Ovary (tissue), 9 donors: ENCODE data around the gene PARD3. TPM values are rescaled to one million over a fixed set of nuclear protein-coding genes. Genes with fewer than 3 reads are reported as not detected.

Source experiments
- DNase-seq, 5 donors: peaks; one replicate each; pipeline ENCODE4 v3.0.0-alpha.2; 2019 to 2020
- H3K27ac ChIP-seq, 2 donors: fragments of 200-600 bp; one replicate each; pipeline versions ENCODE4 v1.5.1 to v1.8.0; 2019 to 2022
- H3K27me3 ChIP-seq: fragments of 200-600 bp; one replicate; pipeline ENCODE4 v1.8.0; 2022
- H3K36me3 ChIP-seq: fragments of 200-600 bp; sonication (generic); one replicate; pipeline ENCODE4 v1.5.1; 2019
- H3K4me1 ChIP-seq: one replicate; pipeline ENCODE4 v1.8.1; 2013; ENCODE audit warnings: mild to moderate bottlenecking, moderate library complexity; ENCODE audit not compliant: insufficient read depth
- H3K4me3 ChIP-seq: fragments of 200-600 bp; sonication (generic); one replicate; pipeline ENCODE4 v1.5.1; 2017
- H3K9me3 ChIP-seq, 2 donors: fragments of 200-600 bp in 1 of 2; sonication (generic) in 1 of 2; one replicate each; pipeline versions ENCODE4 v1.5.1 to v1.8.1; 2013 to 2019; ENCODE audit warnings: mild to moderate bottlenecking in 1 of 2, moderate library complexity in 1 of 2
- EP300 ChIP-seq: sonication (generic); formaldehyde crosslinking; IDR thresholded peaks from one replicate; pipeline ENCODE4 v1.6.1; 2017; ENCODE audit warnings: antibody characterized with exemption
- POLR2A ChIP-seq: fragments of 450-650 bp; IDR thresholded peaks from one replicate; pipeline ENCODE4 v1.6.1; 2017; ENCODE audit warnings: antibody characterized with exemption, mild to moderate bottlenecking, moderate library complexity
- WGBS, 3 donors: extraction: QIAGEN DNeasy Blood & Tissue Kit in 1 of 3; methylation state at CpG; one replicate each; pipeline versions ENCODE4 v1.1.5 to v1.1.7; 2013 to 2017; 5-methylcytosine and 5-hydroxymethylcytosine counted together
- intact Hi-C, 4 donors: fragments of 100-400 bp; cut with DNase I; formaldehyde crosslinking; loops; one replicate each; pipeline versions ENCODE4 v1.11.0 to v1.15.1; 2022 to 2023
- polyA plus RNA-seq, 2 donors: library from polyadenylated mRNA; stranded (reverse); fragments of 200-250 nt in 1 of 2; fragments of 350-450 nt in 1 of 2; fragmentation: Illumina TruSeq in 1 of 2; extraction: RNeasy Lipid Tissue Mini Kit (QIAGEN cat#74804) in 1 of 2; gene quantifications; one replicate each; pipeline ENCODE4 v1.2.3, GENCODE V29; 2013 to 2014
- total RNA-seq, 7 donors: library from RNA; depleted of rRNA in 2 of 7; stranded (reverse); fragments of >200 nt in 2 of 7; fragmentation: NEBNext Ultra II Directional in 3 of 7; extraction: Animal tissue kit (Norgen Biotek cat#: 25700) in 3 of 7; gene quantifications; one replicate each; pipeline versions ENCODE4 v1.1.0 to v1.2.4, GENCODE V29; 2016 to 2023
- TF ChIP-seq, protein P1 (sequence below), 3 donors: fragments of 450-650 bp in 2 of 3; fragments of 200-600 bp in 1 of 3; IDR thresholded peaks; one replicate each; pipeline versions ENCODE4 v1.5.1 to v1.8.0; 2016 to 2022; ENCODE audit warnings: antibody characterized with exemption in 3 of 3, mild to moderate bottlenecking in 1 of 3
- donor health status: DM: no; HTN: no; CAD: no; lungs with moderate emphysema.
- donor health status: DM: no; HTN: no; CAD: no.
- donor health status: Bipolar disorder and iron deficiency.
- donor health status: DM: yes; HTN: yes; CAD: no.
- donor health status: DM: no; HTN: no; CAD: no.
- donor health status: DM: yes; HTN: yes; CAD: no.

PARD3 gene
- total and polyA plus RNA-seq, 9 donors = 31.8 to 92.3 (median 67.1) TPM

DNA sequence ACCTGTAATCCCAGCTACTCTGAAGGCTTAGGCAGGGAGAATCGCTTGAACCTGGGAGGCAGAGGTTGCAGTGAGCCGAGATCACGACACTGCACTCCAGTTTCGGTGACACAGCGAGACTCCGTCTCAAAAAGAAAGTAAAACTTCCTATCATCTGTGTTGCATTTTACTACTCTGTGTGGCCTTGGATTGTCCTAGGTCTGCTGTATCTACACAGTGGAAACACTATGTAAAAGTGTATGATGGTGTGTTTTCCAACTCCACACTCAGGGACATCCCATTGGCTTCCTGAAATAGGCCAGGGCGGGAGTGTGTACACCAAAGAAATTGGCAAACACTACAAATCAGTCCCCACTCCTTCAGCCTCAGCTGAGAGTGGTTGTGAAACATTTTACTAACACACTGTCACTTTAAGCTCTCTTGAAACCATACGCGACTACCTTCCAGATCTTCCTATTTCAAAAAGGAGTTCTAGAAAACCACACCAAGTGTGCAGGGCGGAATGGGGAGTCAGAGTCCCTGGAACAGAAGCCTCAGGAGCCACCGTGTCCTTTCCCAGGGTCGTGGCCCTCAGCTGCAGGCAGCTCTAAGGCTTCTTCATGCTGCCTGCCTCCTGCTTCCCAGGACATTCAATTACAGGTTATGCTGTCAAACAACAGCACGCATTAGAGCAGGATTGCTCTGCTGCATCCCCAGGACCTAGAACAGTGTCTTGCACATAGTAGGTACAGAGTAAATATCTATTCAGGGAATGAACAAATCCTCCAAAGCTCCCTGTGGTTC lies 275.4 kb downstream of the PARD3 start:
- intact Hi-C loops = no loop called here
- WGBS, 3 donors = 15 to 52% (median 23%) methylated on average over 13 of the region's 13 CpGs
- peak overlapping the region in 1 of 2 donors; percentile 65 for H3K27ac ChIP-seq
- H3K27me3 ChIP-seq = no peaks in the 10 kb centered on the region
- DNase-seq = peak in 3 of 5 donors; percentile 31 to 36 (median 33)
- H3K4me1 ChIP-seq = peaks cover 5% of the 10 kb centered on the region
- TF ChIP-seq, protein P1, sequence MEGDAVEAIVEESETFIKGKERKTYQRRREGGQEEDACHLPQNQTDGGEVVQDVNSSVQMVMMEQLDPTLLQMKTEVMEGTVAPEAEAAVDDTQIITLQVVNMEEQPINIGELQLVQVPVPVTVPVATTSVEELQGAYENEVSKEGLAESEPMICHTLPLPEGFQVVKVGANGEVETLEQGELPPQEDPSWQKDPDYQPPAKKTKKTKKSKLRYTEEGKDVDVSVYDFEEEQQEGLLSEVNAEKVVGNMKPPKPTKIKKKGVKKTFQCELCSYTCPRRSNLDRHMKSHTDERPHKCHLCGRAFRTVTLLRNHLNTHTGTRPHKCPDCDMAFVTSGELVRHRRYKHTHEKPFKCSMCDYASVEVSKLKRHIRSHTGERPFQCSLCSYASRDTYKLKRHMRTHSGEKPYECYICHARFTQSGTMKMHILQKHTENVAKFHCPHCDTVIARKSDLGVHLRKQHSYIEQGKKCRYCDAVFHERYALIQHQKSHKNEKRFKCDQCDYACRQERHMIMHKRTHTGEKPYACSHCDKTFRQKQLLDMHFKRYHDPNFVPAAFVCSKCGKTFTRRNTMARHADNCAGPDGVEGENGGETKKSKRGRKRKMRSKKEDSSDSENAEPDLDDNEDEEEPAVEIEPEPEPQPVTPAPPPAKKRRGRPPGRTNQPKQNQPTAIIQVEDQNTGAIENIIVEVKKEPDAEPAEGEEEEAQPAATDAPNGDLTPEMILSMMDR (IDR thresholded peaks at IDR 0.05) = no peak
- TF ChIP-seq EP300 = no peak
- no peak for TF ChIP-seq POLR2A
- H3K4me3 ChIP-seq = peak overlapping the region; percentile 3
- H3K36me3 ChIP-seq = no peaks in the 10 kb centered on the region
- H3K9me3 ChIP-seq = no peaks in the 10 kb centered on the region

GRCh38 chr10:34538281-34538829 lies 276.7 kb downstream of the PARD3 start:
- intact Hi-C loops = no loop called here
- Histone ChIP-seq H3K27me3 (no peaks in the 10 kb centered on the region), H3K27ac (no peak overlapping the region), H3K9me3 (no peaks in the 10 kb centered on the region), H3K4me1 (peaks cover 5% of the 10 kb centered on the region), H3K36me3 (no peaks in the 10 kb centered on the region), H3K4me3 (no peak overlapping the region)
- TF ChIP-seq, protein P1 (IDR thresholded peaks at IDR 0.05) = no peak
- TF ChIP-seq EP300 (no peak), POLR2A (no peak)
- no peak for DNase-seq
- 52 to 64% (median 64%) methylated on average over 10 of the region's 10 CpGs for WGBS, 3 donors

GRCh38 chr10:34537629-34538231 lies 277.4 kb downstream of the PARD3 start:
- H3K27me3 ChIP-seq = no peaks in the 10 kb centered on the region
- 85 to 95% (median 89%) methylated on average over 6 of the region's 6 CpGs for WGBS, 3 donors
- TF ChIP-seq EP300 (no peak), POLR2A (no peak)
- TF ChIP-seq, protein P1 (IDR thresholded peaks at IDR 0.05) = no peak
- intact Hi-C loops = no loop called here
- H3K36me3 ChIP-seq = no peaks in the 10 kb centered on the region
- H3K4me1 ChIP-seq = peaks cover 5% of the 10 kb centered on the region
- no peak overlapping the region for H3K4me3 ChIP-seq
- H3K27ac ChIP-seq = no peak overlapping the region
- no peak for DNase-seq
- no peaks in the 10 kb centered on the region for H3K9me3 ChIP-seq

- DNase-seq = no peak
- Histone ChIP-seq H3K4me3 (no peak overlapping the region), H3K9me3 (no peaks in the 10 kb centered on the region), H3K27me3 (no peaks in the 10 kb centered on the region), H3K36me3 (no peaks in the 10 kb centered on the region), H3K27ac (no peak overlapping the region), H3K4me1 (peaks cover 5% of the 10 kb centered on the region)
- WGBS, 3 donors = 68 to 76% (median 74%) methylated on average over 4 of the region's 4 CpGs
- TF ChIP-seq EP300 (no peak), POLR2A (no peak)
- TF ChIP-seq, protein P1 (IDR thresholded peaks at IDR 0.05) = no peak
- intact Hi-C loops = no loop called here
Observed at GRCh38 chr10:34535872-34536271, 279.2 kb downstream of the PARD3 start.
